Measurements from ENCODE around the gene KCNJ18.
"Not testable (repeated sequence)": the region's sequence is repeated elsewhere in the genome, so short reads cannot be mapped to it uniquely, and the experiment has no call there.

The KCNJ18 gene

DNA sequence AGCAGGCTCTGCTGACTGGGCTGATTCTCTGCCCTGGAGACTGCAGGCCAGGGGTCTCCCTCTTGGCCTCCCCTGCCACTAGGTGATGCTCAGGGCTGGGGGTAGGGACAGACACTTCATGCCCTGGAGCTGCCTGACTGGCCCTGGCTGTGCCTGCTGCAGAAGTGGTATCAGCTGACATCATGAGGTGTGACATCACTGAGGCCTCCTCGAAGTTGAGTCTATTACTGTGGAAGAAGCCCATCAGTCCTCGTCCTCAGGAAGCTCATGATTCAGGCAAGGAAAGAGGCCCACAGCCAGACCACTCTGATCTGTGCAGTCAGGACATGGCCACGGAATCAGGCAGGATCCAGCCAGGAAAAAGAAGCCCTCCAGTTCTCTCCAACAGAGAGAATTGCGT is 45.9 kb downstream of the KCNJ18 start:
- not testable (repeated sequence) for H3K9me2 ChIP-seq (replicated peaks; ENCODE audit: control insufficient read depth, low read length); H3K36me3 ChIP-seq (ENCODE audit: control insufficient read depth, low read length); H3K27ac ChIP-seq (ENCODE audit: low read depth, low read length); H4K20me1 ChIP-seq (ENCODE audit: control insufficient read depth, insufficient read depth, low read depth, low read length); H3K4me3 ChIP-seq (ENCODE audit: low read length); H3F3A ChIP-seq (ENCODE audit: control insufficient read depth, insufficient read depth); H3K79me2 ChIP-seq (ENCODE audit: control insufficient read depth, low read length); H3K27me3 ChIP-seq (ENCODE audit: control insufficient read depth, low read length); H3K4me2 ChIP-seq (ENCODE audit: low read length); H3K9me3 ChIP-seq (ENCODE audit: control insufficient read depth, insufficient read depth, low read length); H3K4me1 ChIP-seq (ENCODE audit: control insufficient read depth, low read length)

DNA sequence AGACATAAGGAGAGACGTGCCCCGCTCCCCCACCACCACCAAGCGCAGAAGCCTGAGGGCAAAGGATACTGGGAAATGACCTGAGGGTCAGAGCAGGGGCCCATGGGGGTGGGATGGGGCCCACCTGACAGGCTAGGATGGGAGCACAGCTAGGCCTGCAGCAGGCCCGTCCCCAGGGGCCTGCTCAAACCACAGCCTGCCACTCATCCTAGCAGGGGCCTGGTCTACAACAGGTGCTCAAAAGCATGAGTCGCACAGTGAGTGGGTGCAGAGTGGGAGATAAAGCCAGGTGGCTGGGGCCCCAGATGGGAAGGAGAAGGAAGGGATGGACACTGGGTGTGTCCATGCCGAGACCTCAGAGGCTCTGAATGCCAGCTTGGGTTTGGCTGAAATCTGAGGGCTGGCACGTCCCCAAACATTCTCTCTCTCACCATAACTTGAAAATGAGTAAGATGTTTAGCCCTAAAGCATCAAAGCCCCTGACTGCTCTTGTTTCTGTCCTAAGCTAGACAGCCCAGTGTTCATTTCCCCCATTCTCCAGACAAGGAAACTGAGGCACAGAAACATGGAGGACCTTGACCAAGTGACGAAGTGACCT is 46.7 kb downstream of the KCNJ18 start:
- not testable (repeated sequence) for H3F3A ChIP-seq (ENCODE audit: control insufficient read depth, insufficient read depth); H3K4me3 ChIP-seq (ENCODE audit: low read length); H3K36me3 ChIP-seq (ENCODE audit: control insufficient read depth, low read length); H4K20me1 ChIP-seq (ENCODE audit: control insufficient read depth, insufficient read depth, low read depth, low read length); H3K9me3 ChIP-seq (ENCODE audit: control insufficient read depth, insufficient read depth, low read length); H3K27me3 ChIP-seq (ENCODE audit: control insufficient read depth, low read length); H3K4me1 ChIP-seq (ENCODE audit: control insufficient read depth, low read length); H3K79me2 ChIP-seq (ENCODE audit: control insufficient read depth, low read length); H3K9me2 ChIP-seq (replicated peaks; ENCODE audit: control insufficient read depth, low read length); H3K4me2 ChIP-seq (ENCODE audit: low read length); H3K27ac ChIP-seq (ENCODE audit: low read depth, low read length)

DNA sequence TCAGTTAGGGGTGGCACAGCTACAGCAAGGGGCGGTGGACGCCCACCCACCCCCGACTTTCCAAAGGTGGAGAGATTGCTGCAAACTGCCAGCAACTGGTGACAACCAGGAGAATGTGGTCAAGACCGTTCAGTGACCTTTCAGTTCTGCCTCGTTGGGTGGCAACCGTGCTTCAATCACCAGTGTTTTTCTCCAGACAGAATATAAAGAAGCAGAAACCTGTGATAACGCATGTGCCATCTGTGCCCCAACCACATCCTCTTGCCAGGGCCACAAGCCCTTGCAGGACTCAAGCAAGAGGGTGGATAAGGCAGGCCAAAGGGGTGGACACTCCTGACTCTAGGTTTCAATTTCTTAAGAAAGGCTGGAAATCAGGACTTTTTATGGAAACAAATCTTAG is 47.2 kb downstream of the KCNJ18 start:
- not testable (repeated sequence) for H3F3A ChIP-seq (ENCODE audit: control insufficient read depth, insufficient read depth); H3K9me2 ChIP-seq (replicated peaks; ENCODE audit: control insufficient read depth, low read length); H3K27me3 ChIP-seq (ENCODE audit: control insufficient read depth, low read length); H3K4me3 ChIP-seq (ENCODE audit: low read length); H3K36me3 ChIP-seq (ENCODE audit: control insufficient read depth, low read length); H3K27ac ChIP-seq (ENCODE audit: low read depth, low read length); H3K79me2 ChIP-seq (ENCODE audit: control insufficient read depth, low read length); H4K20me1 ChIP-seq (ENCODE audit: control insufficient read depth, insufficient read depth, low read depth, low read length); H3K4me2 ChIP-seq (ENCODE audit: low read length); H3K9me3 ChIP-seq (ENCODE audit: control insufficient read depth, insufficient read depth, low read length); H3K4me1 ChIP-seq (ENCODE audit: control insufficient read depth, low read length)

DNA sequence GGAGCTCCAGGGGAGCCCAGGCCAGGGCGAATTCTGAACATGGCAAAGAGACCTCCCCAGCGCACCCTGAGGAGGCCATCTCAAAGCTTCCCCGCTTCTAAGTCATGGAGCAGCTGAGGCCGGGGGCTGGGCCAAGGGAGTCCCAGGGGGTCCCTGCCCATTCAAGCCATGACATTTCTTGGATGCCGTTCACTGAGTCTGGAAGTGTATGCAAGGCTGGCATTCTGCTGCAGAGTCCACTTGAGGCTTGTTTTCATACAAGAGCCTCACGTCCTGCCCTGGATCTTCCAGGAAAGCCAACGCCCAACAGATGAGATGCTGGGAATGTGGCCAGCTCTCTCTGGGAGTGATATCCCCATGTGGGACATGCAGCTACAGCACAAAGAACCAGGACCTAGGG is 48.5 kb downstream of the KCNJ18 start:
- not testable (repeated sequence) for H4K20me1 ChIP-seq (ENCODE audit: control insufficient read depth, insufficient read depth, low read depth, low read length); H3K4me3 ChIP-seq (ENCODE audit: low read length); H3K27me3 ChIP-seq (ENCODE audit: control insufficient read depth, low read length); H3K27ac ChIP-seq (ENCODE audit: low read depth, low read length); H3K9me3 ChIP-seq (ENCODE audit: control insufficient read depth, insufficient read depth, low read length); H3K4me1 ChIP-seq (ENCODE audit: control insufficient read depth, low read length); H3K36me3 ChIP-seq (ENCODE audit: control insufficient read depth, low read length); H3K9me2 ChIP-seq (replicated peaks; ENCODE audit: control insufficient read depth, low read length); H3K4me2 ChIP-seq (ENCODE audit: low read length); H3F3A ChIP-seq (ENCODE audit: control insufficient read depth, insufficient read depth); H3K79me2 ChIP-seq (ENCODE audit: control insufficient read depth, low read length)

DNA sequence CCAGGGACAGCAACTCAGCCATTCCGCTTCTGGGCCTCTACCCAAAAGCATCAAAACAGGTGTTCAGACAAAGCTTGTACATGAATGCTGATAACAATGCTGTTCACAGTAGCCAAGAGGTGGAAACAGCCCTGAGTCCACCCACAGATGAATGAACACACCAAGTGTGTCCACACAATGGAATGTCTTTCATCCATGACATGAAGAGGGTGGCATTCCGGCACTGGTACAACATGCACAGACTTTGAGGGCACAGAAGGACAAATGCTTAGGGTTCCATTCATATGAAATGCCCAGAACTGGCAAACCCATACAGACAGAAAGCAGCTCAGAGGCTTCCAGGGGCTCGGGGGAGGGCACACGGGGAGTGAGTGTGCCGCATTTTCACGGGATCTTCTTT is 49.2 kb downstream of the KCNJ18 start:
- H3K9me3 ChIP-seq (ENCODE audit: control insufficient read depth, insufficient read depth, low read length); H4K20me1 ChIP-seq (ENCODE audit: control insufficient read depth, insufficient read depth, low read depth, low read length); H3F3A ChIP-seq (ENCODE audit: control insufficient read depth, insufficient read depth); H3K79me2 ChIP-seq (ENCODE audit: control insufficient read depth, low read length); H3K4me2 ChIP-seq (ENCODE audit: low read length); H3K9me2 ChIP-seq (replicated peaks; ENCODE audit: control insufficient read depth, low read length); H3K27me3 ChIP-seq (ENCODE audit: control insufficient read depth, low read length); H3K4me1 ChIP-seq (ENCODE audit: control insufficient read depth, low read length); H3K27ac ChIP-seq (ENCODE audit: low read depth, low read length); H3K4me3 ChIP-seq (ENCODE audit: low read length); H3K36me3 ChIP-seq (ENCODE audit: control insufficient read depth, low read length): not testable (repeated sequence)

DNA sequence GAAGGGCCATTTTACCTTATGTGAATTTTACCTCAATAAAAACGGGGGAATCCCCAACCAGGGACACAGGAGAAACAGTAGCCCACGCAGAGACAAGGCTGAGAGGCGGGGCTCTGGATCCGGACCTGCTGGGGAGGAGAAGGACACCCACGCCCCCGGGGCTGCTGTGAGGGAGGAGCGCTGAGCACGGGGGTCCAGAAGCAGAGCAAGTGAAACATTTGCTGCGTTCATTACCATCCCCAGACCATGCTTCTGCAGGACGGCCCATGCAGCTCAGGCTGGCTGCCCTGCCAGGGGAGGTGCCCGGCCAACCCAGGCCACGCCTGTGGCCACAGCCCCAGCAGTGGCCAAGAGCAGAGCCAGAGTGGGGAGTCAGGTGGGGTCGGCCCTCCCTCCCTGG is 50.0 kb downstream of the KCNJ18 start:
- Histone ChIP-seq H4K20me1 (ENCODE audit: control insufficient read depth, insufficient read depth, low read depth, low read length) (no peaks in the 10 kb centered on the region), H3K9me3 (ENCODE audit: control insufficient read depth, insufficient read depth, low read length) (no peaks in the 10 kb centered on the region), H3K27me3 (ENCODE audit: control insufficient read depth, low read length) (no peaks in the 10 kb centered on the region), H3K27ac (ENCODE audit: low read depth, low read length) (no peak overlapping the region), H3K36me3 (ENCODE audit: control insufficient read depth, low read length) (no peaks in the 10 kb centered on the region), H3K9me2 (replicated peaks; ENCODE audit: control insufficient read depth, low read length) (no peaks in the 10 kb centered on the region), H3K4me1 (ENCODE audit: control insufficient read depth, low read length) (no peaks in the 10 kb centered on the region), H3F3A (ENCODE audit: control insufficient read depth, insufficient read depth) (no peaks in the 10 kb centered on the region), H3K4me3 (ENCODE audit: low read length) (no peak overlapping the region), H3K4me2 (ENCODE audit: low read length) (no peak overlapping the region), H3K79me2 (ENCODE audit: control insufficient read depth, low read length) (no peaks in the 10 kb centered on the region)
- TF ChIP-seq, protein P1, sequence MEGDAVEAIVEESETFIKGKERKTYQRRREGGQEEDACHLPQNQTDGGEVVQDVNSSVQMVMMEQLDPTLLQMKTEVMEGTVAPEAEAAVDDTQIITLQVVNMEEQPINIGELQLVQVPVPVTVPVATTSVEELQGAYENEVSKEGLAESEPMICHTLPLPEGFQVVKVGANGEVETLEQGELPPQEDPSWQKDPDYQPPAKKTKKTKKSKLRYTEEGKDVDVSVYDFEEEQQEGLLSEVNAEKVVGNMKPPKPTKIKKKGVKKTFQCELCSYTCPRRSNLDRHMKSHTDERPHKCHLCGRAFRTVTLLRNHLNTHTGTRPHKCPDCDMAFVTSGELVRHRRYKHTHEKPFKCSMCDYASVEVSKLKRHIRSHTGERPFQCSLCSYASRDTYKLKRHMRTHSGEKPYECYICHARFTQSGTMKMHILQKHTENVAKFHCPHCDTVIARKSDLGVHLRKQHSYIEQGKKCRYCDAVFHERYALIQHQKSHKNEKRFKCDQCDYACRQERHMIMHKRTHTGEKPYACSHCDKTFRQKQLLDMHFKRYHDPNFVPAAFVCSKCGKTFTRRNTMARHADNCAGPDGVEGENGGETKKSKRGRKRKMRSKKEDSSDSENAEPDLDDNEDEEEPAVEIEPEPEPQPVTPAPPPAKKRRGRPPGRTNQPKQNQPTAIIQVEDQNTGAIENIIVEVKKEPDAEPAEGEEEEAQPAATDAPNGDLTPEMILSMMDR (IDR thresholded peaks at IDR 0.05; ENCODE audit: low read depth, low read length, poor library complexity, severe bottlenecking): no peak
- no peak for TF ChIP-seq EZH2phosphoT487 (IDR thresholded peaks at IDR 0.05; ENCODE audit: borderline replicate concordance, low read length)

DNA sequence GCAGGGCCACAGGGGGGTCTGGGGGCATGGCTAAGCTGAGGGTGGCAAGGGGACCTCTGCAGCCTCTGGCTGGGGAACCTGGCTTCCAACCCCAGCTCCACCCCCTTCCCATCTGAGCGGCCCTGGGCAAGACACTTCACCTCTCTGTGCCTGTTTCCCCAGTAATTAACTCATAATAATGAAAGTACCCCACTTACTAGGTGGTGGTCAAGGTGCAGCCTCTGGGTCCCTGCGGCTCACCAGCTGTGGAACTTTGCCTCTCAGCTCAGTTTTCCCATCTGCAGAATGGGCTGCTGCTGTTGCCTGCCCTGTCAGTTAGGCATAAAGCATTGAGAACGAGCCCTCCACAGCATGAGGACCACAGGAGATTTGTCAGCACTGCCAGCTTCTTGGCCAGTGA is 51.8 kb downstream of the KCNJ18 start:
- H3K4me1 ChIP-seq (ENCODE audit: control insufficient read depth, low read length); H3K4me3 ChIP-seq (ENCODE audit: low read length); H3K27me3 ChIP-seq (ENCODE audit: control insufficient read depth, low read length); H3K36me3 ChIP-seq (ENCODE audit: control insufficient read depth, low read length); H3K27ac ChIP-seq (ENCODE audit: low read depth, low read length); H3K9me2 ChIP-seq (replicated peaks; ENCODE audit: control insufficient read depth, low read length); H3K4me2 ChIP-seq (ENCODE audit: low read length); H3K9me3 ChIP-seq (ENCODE audit: control insufficient read depth, insufficient read depth, low read length); H3F3A ChIP-seq (ENCODE audit: control insufficient read depth, insufficient read depth); H4K20me1 ChIP-seq (ENCODE audit: control insufficient read depth, insufficient read depth, low read depth, low read length); H3K79me2 ChIP-seq (ENCODE audit: control insufficient read depth, low read length): not testable (repeated sequence)

All from DOHH2 (cell line).